KMS-11 (cell line): Measurements from ENCODE around the gene CHMP3.

ENCODE experiments used
- H2AFZ ChIP-seq: fragments of 200-600 bp; sonication (generic); 2 replicates; pipeline ENCODE4 v1.6.1; 2016; ENCODE audit warnings: antibody characterized with exemption, mixed run types, low read depth
- H3K27ac ChIP-seq: fragments of 200-600 bp; sonication (generic); 2 replicates; pipeline ENCODE4 v1.6.1; 2016; ENCODE audit warnings: mild to moderate bottlenecking, mixed run types
- H3K27me3 ChIP-seq: fragments of 200-600 bp; sonication (generic); 2 replicates; pipeline ENCODE4 v1.6.1; 2017; ENCODE audit warnings: mild to moderate bottlenecking, low read depth, mixed run types, moderate library complexity; ENCODE audit not compliant: insufficient read depth
- H3K36me3 ChIP-seq: fragments of 200-600 bp; sonication (generic); 2 replicates; pipeline ENCODE4 v1.6.1; 2017; ENCODE audit warnings: mild to moderate bottlenecking, mixed run types; ENCODE audit not compliant: insufficient read depth
- H3K4me1 ChIP-seq: fragments of 200-600 bp; sonication (generic); 2 replicates; pipeline ENCODE4 v1.6.1; 2016; ENCODE audit warnings: mild to moderate bottlenecking, low read depth, mixed run types; ENCODE audit not compliant: poor library complexity, severe bottlenecking
- H3K4me2 ChIP-seq: fragments of 200-600 bp; sonication (generic); 2 replicates; pipeline ENCODE4 v1.7.0; 2016; ENCODE audit warnings: mild to moderate bottlenecking, mixed run types
- H3K4me3 ChIP-seq: fragments of 200-600 bp; sonication (generic); IDR thresholded peaks from 2 replicates; pipeline ENCODE4 v1.6.1; 2017; ENCODE audit warnings: low read depth, low read length, mixed read lengths; ENCODE audit not compliant: insufficient read depth
- H3K79me2 ChIP-seq: fragments of 200-600 bp; sonication (generic); 2 replicates; pipeline ENCODE4 v1.6.1; 2016; ENCODE audit warnings: low read depth, mixed run types; ENCODE audit not compliant: insufficient read depth
- H3K9ac ChIP-seq: fragments of 200-600 bp; sonication (generic); 2 replicates; pipeline ENCODE4 v1.6.1; 2016; ENCODE audit warnings: mild to moderate bottlenecking, mixed run types
- H4K20me1 ChIP-seq: fragments of 200-600 bp; sonication (generic); 2 replicates; pipeline ENCODE4 v1.6.1; 2016; ENCODE audit warnings: mild to moderate bottlenecking, mixed run types; ENCODE audit not compliant: insufficient read depth
- CTCF ChIP-seq: fragments of 200-600 bp; sonication (generic); conservative IDR thresholded peaks from 2 replicates; pipeline ENCODE4 v1.6.1; 2017; ENCODE audit warnings: low read depth, mild to moderate bottlenecking, antibody characterized with exemption, low read length, moderate library complexity, mixed read lengths

Gene CHMP3

DNA sequence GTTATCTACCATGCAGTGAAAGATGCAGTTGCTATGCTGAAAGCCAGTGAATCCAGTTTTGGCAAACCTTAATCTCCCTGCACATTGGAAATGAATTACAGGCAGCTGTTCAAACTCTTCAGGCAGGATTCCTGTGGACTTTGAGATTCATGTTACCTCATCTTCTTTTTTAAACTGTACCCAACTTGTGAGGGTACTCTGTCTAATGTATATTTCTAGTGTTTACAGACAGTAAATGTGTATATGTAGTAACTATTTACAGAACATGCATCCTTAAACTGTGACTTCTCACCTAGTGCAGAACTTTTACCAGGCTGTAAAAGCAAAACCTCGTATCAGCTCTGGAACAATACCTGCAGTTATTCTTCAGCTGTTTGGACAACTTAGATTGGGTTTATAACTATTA is 71.2 kb downstream of the CHMP3 start:
- no peaks in the 10 kb centered on the region for H4K20me1 ChIP-seq

DNA sequence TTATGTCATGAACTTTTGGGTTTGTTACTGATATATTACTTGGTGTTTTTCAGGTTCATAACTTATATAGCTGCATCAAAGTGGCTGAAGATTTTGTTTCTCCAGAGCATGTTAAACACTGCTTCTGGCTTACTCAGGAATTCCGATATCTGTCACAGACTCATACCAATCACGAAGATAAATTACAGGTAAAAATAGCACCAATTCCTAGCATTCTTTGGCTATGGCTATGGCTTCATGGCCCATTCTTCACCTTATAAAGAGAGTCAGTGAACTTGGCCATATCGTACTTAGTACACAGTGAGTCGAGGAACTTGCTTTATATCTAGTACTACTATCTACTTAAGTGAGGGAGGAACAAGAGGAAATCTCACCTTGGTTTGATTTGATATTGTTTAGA is 72.2 kb downstream of the CHMP3 start:
- Histone ChIP-seq H3K4me1 (no peaks in the 10 kb centered on the region), H3K9ac (no peak overlapping the region), H3K79me2 (no peaks in the 10 kb centered on the region), H3K36me3 (peaks cover 14% of the 10 kb centered on the region; the same call in 1 of the 2 replicates), H4K20me1 (no peaks in the 10 kb centered on the region), H3K4me3 (no peak overlapping the region), H2AFZ (no peak overlapping the region), H3K27me3 (no peaks in the 10 kb centered on the region), H3K27ac (no peak overlapping the region), H3K4me2 (no peak overlapping the region)
- no peak for TF ChIP-seq CTCF

More for the DNA sequence above, 71.2 kb downstream of the CHMP3 start:
- no peak overlapping the region for H3K4me3 ChIP-seq
- H3K27me3 ChIP-seq = no peaks in the 10 kb centered on the region
- no peak overlapping the region for H3K4me2 ChIP-seq
- H3K27ac ChIP-seq = no peak overlapping the region
- H3K4me1 ChIP-seq = no peaks in the 10 kb centered on the region
- H3K36me3 ChIP-seq = peaks cover 13% of the 10 kb centered on the region; the same call in 1 of the 2 replicates
- H2AFZ ChIP-seq = no peak overlapping the region
- no peak overlapping the region for H3K9ac ChIP-seq
- TF ChIP-seq CTCF = no peak
- H3K79me2 ChIP-seq = no peaks in the 10 kb centered on the region

DNA sequence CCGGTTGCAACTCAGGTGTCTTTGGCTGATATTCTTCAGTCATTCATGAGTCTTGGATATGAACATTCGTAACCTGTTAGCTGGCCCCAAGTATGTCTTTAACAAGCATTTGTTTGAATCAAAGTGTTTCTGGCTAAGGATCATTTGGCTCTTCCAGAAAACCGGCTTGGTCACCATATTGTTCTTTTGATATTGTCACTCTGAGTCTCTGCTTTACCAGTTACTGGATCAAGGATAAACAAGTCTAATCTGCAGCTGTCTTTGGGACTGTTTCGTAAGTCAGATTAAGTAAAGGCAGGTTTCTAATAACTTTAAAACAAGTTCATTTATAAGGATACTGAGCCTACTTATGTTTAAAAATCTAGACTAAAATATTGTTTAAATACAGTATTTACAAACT is 73.0 kb downstream of the CHMP3 start:
- Histone ChIP-seq H3K36me3 (peaks cover 17% of the 10 kb centered on the region; the same call in 1 of the 2 replicates), H4K20me1 (no peaks in the 10 kb centered on the region), H2AFZ (no peak overlapping the region), H3K27ac (no peak overlapping the region), H3K27me3 (no peaks in the 10 kb centered on the region), H3K4me2 (no peak overlapping the region), H3K79me2 (no peaks in the 10 kb centered on the region), H3K9ac (no peak overlapping the region), H3K4me1 (no peaks in the 10 kb centered on the region), H3K4me3 (no peak overlapping the region)
- TF ChIP-seq CTCF = no peak

DNA sequence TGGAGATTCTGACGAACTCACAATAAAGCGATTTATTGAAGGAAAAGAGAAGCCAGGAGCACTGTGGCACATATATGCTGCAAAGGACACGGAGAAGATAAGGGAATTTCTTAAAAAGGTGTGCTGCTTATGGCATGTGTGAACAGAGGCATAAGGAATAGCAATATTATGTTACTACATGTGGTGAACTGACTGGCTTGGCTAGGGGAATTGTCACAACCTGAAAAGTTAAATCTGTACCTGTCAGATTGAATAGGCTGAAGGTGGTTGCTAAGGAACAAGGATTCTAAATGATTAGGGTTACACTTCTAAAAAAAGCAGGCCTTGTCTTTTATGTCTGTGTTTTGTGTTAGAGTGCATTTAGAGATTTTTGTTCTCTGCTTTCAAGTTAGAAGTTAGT is 73.7 kb downstream of the CHMP3 start:
- Histone ChIP-seq H3K27me3 (no peaks in the 10 kb centered on the region), H3K36me3 (peaks cover 17% of the 10 kb centered on the region; the same call in 1 of the 2 replicates), H3K4me2 (no peak overlapping the region), H3K4me1 (no peaks in the 10 kb centered on the region), H4K20me1 (no peaks in the 10 kb centered on the region), H3K4me3 (no peak overlapping the region), H2AFZ (no peak overlapping the region), H3K79me2 (no peaks in the 10 kb centered on the region), H3K9ac (no peak overlapping the region), H3K27ac (no peak overlapping the region)
- no peak for TF ChIP-seq CTCF
